HCT116 (cell line): ENCODE data around the gene EIF2A.

Source experiments
- CEBPB ChIP-seq: IDR thresholded peaks from 2 replicates; pipeline ENCODE4 v1.6.1; 2012; ENCODE audit warnings: low read depth
- EZH2phosphoT487 ChIP-seq: fragments of 200-600 bp; IDR thresholded peaks from 2 replicates; pipeline ENCODE4 v1.6.1; 2018; ENCODE audit warnings: antibody characterized with exemption, borderline replicate concordance
- POLR2A ChIP-seq: IDR thresholded peaks from 2 replicates; pipeline ENCODE4 v1.7.0; 2011; ENCODE audit warnings: borderline replicate concordance; ENCODE audit not compliant: insufficient read depth, insufficient read length; ENCODE audit errors: extremely low read depth
- POLR2AphosphoS5 ChIP-seq: IDR thresholded peaks from 2 replicates; pipeline ENCODE4 v1.6.1; 2011; ENCODE audit warnings: mild to moderate bottlenecking, low read depth, low read length, moderate library complexity
- RAD21 ChIP-seq: IDR thresholded peaks from 2 replicates; pipeline ENCODE4 v1.6.1; 2012; ENCODE audit warnings: low read depth, mild to moderate bottlenecking
- SIN3A ChIP-seq: IDR thresholded peaks from 2 replicates; pipeline ENCODE4 v1.6.1; 2012; ENCODE audit warnings: low read depth
- SP1 ChIP-seq: IDR thresholded peaks from 2 replicates; pipeline ENCODE4 v1.6.1; 2012; ENCODE audit warnings: low read depth
- YY1 ChIP-seq: IDR thresholded peaks from 2 replicates; pipeline ENCODE4 v1.6.1; 2011; ENCODE audit warnings: low read length, low read depth, moderate library complexity, mild to moderate bottlenecking; ENCODE audit not compliant: insufficient replicate concordance; ENCODE audit errors: extremely low read depth
- TF ChIP-seq, protein P1 (sequence below), 3 experiments: fragments of 200-600 bp in 1 of 3; sonication (generic) in 1 of 3; IDR thresholded peaks in 2 of 3; conservative IDR thresholded peaks in 1 of 3; 2 replicates each; pipeline ENCODE4 v1.5.1; 2012 to 2017; ENCODE audit warnings: low read depth in 2 of 3, low read length in 2 of 3, antibody characterized with exemption in 1 of 3, borderline replicate concordance in 1 of 3, control low read depth in 1 of 3, mild to moderate bottlenecking in 1 of 3, mixed read lengths in 1 of 3, mixed run types in 1 of 3, moderate library complexity in 1 of 3; ENCODE audit not compliant: insufficient read depth in 1 of 3
- TF ChIP-seq, protein P2 (sequence below): IDR thresholded peaks from 2 replicates; pipeline ENCODE4 v1.6.1; 2012
- TF ChIP-seq, protein P3 (sequence below): IDR thresholded peaks from 2 replicates; pipeline ENCODE4 v1.6.1; 2011; ENCODE audit warnings: mild to moderate bottlenecking, low read length, moderate library complexity; ENCODE audit not compliant: insufficient replicate concordance; ENCODE audit errors: extremely low read depth

DNA sequence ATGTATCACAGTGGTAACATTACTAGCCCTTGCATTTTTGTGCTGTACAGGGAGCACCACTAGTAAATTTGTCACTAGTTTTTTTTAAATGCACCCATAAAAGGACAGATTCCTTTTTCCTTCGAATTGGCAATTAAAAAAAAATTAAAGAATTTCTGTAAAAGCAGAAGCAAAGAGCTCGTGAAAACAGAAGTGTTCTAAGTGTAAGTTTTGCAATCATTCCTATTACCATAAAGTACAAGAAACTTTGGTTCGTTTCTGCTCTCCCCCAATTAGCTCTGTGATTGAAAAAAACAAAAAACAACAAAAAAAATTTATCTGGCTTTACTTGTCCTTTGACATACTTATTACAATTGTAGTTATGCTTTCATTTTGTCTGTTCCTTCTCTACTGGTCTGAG lies 5.6 kb upstream of the EIF2A start:
- TF ChIP-seq SIN3A (no peak), POLR2AphosphoS5 (no peak), EZH2phosphoT487 (no peak), CEBPB (no peak), YY1 (no peak), RAD21 (no peak), POLR2A (no peak), SP1 (no peak)
- TF ChIP-seq, protein P1, sequence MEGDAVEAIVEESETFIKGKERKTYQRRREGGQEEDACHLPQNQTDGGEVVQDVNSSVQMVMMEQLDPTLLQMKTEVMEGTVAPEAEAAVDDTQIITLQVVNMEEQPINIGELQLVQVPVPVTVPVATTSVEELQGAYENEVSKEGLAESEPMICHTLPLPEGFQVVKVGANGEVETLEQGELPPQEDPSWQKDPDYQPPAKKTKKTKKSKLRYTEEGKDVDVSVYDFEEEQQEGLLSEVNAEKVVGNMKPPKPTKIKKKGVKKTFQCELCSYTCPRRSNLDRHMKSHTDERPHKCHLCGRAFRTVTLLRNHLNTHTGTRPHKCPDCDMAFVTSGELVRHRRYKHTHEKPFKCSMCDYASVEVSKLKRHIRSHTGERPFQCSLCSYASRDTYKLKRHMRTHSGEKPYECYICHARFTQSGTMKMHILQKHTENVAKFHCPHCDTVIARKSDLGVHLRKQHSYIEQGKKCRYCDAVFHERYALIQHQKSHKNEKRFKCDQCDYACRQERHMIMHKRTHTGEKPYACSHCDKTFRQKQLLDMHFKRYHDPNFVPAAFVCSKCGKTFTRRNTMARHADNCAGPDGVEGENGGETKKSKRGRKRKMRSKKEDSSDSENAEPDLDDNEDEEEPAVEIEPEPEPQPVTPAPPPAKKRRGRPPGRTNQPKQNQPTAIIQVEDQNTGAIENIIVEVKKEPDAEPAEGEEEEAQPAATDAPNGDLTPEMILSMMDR (IDR thresholded peaks at IDR 0.05 in 2 of 3, conservative IDR thresholded peaks at IDR 0.05 in 1 of 3; ENCODE audit: borderline replicate concordance in 1 of 3, insufficient read depth in 1 of 3, low read depth in 2 of 3, low read length in 2 of 3): no peak
- TF ChIP-seq, protein P2, sequence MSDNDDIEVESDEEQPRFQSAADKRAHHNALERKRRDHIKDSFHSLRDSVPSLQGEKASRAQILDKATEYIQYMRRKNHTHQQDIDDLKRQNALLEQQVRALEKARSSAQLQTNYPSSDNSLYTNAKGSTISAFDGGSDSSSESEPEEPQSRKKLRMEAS: no peak
- TF ChIP-seq, protein P3, sequence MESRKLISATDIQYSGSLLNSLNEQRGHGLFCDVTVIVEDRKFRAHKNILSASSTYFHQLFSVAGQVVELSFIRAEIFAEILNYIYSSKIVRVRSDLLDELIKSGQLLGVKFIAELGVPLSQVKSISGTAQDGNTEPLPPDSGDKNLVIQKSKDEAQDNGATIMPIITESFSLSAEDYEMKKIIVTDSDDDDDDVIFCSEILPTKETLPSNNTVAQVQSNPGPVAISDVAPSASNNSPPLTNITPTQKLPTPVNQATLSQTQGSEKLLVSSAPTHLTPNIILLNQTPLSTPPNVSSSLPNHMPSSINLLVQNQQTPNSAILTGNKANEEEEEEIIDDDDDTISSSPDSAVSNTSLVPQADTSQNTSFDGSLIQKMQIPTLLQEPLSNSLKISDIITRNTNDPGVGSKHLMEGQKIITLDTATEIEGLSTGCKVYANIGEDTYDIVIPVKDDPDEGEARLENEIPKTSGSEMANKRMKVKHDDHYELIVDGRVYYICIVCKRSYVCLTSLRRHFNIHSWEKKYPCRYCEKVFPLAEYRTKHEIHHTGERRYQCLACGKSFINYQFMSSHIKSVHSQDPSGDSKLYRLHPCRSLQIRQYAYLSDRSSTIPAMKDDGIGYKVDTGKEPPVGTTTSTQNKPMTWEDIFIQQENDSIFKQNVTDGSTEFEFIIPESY: no peak
